Measurements from ENCODE around the gene SCAND1. TPM values are rescaled to one million over a fixed set of nuclear protein-coding genes. Genes with fewer than 3 reads are reported as not detected.

The SCAND1 gene
- total and polyA plus RNA-seq, 7 donors, result 61.2 to 191 (median 83.1) TPM

DNA sequence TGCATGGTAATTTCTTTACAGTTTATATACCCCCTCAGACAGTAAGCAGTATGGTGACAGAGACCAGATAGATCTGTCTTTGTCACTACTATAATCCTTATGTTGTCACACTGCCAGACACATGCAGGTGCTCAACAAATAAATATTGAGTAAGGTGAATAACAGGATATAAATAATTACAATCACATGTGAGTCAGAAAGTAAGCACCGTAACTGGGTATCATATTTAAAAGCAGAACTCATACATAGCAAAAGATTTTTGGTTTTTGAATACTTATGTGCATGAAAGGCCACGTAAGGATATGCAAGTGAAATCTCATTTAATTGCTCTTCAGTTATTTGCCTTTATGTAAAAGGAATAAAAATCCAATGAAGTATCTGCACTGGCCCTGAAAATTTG, 31.5 kb upstream of the SCAND1 start:
- H3K9me3 ChIP-seq, result no peaks in the 10 kb centered on the region
- no peak for DNase-seq
- intact Hi-C loops (cut with DNase I), result no loop called here
- no peaks in the 10 kb centered on the region for H3K27me3 ChIP-seq
- H3K36me3 ChIP-seq, result no peaks in the 10 kb centered on the region
- no peaks in the 10 kb centered on the region for H3K4me1 ChIP-seq
- 36 to 70% methylated on average over 2 of the region's 2 CpGs for WGBS, 2 donors
- no peak overlapping the region for H3K27ac ChIP-seq
- H3K4me3 ChIP-seq, result no peak overlapping the region
- TF ChIP-seq POLR2AphosphoS5 (IDR thresholded peaks at IDR 0.05) (no peak), POLR2A (IDR thresholded peaks at IDR 0.05) (no peak), EP300 (IDR thresholded peaks at IDR 0.05) (no peak)
- TF ChIP-seq, protein P1, sequence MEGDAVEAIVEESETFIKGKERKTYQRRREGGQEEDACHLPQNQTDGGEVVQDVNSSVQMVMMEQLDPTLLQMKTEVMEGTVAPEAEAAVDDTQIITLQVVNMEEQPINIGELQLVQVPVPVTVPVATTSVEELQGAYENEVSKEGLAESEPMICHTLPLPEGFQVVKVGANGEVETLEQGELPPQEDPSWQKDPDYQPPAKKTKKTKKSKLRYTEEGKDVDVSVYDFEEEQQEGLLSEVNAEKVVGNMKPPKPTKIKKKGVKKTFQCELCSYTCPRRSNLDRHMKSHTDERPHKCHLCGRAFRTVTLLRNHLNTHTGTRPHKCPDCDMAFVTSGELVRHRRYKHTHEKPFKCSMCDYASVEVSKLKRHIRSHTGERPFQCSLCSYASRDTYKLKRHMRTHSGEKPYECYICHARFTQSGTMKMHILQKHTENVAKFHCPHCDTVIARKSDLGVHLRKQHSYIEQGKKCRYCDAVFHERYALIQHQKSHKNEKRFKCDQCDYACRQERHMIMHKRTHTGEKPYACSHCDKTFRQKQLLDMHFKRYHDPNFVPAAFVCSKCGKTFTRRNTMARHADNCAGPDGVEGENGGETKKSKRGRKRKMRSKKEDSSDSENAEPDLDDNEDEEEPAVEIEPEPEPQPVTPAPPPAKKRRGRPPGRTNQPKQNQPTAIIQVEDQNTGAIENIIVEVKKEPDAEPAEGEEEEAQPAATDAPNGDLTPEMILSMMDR (IDR thresholded peaks at IDR 0.05), result no peak

DNA sequence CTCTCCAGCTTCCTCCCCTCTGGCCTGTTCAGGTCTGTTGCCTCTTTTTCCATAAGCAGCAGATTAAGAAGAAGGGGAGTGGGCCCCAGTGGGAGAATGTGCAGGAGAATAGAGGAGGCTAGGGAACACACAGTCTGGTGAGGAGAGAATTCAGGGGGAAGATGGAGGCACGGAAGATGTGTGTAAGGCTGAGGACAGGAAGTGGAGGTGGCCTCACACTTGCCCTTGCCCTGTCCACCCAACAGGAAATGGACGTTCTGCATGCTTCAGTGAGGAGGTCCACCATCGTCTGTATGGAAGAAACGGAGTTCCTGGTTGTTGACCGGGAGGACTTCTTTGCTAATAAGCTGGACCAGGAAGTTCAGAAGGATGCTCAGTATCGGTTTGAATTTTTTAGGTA, 30.1 kb upstream of the SCAND1 start:
- no peak for DNase-seq
- no peaks in the 10 kb centered on the region for H3K4me1 ChIP-seq
- H3K27me3 ChIP-seq, result no peaks in the 10 kb centered on the region
- TF ChIP-seq POLR2A (IDR thresholded peaks at IDR 0.05), result no peak
- no peak for TF ChIP-seq EP300 (IDR thresholded peaks at IDR 0.05)
- no peak for TF ChIP-seq POLR2AphosphoS5 (IDR thresholded peaks at IDR 0.05)
- TF ChIP-seq, protein P1 (IDR thresholded peaks at IDR 0.05), result no peak
- H3K9me3 ChIP-seq, result no peaks in the 10 kb centered on the region
- H3K4me3 ChIP-seq, result no peak overlapping the region
- H3K27ac ChIP-seq, result no peak overlapping the region
- 77 to 88% methylated on average over 6 of the region's 6 CpGs for WGBS, 2 donors
- intact Hi-C loops (cut with DNase I), result no loop called here
- H3K36me3 ChIP-seq, result no peaks in the 10 kb centered on the region

DNA sequence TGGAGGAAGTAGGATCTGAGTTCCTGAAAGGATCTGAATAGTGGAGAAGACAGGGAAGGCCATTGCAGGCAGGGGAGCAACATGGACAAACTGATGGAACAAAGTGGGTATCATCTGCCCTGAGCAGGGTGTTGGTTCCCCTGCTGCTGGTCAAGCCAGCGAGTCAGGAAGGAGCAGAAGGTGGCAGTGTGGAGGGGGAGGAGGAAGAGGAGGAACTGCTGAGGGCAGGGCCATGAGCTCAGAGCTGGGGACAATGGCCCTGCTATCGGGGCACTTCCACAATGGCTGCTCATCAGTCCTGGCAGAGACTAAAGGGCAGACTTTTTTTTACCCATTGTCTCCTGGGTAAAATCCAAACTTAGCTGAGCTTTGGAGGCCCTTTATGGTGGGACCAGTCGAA, 27.7 kb upstream of the SCAND1 start:
- TF ChIP-seq, protein P1 (IDR thresholded peaks at IDR 0.05), result no peak
- no peak for TF ChIP-seq EP300 (IDR thresholded peaks at IDR 0.05)
- no peak for TF ChIP-seq POLR2AphosphoS5 (IDR thresholded peaks at IDR 0.05)
- TF ChIP-seq POLR2A (IDR thresholded peaks at IDR 0.05), result no peak
- Histone ChIP-seq H3K4me1 (no peaks in the 10 kb centered on the region), H3K27ac (no peak overlapping the region), H3K27me3 (no peaks in the 10 kb centered on the region), H3K4me3 (no peak overlapping the region), H3K9me3 (no peaks in the 10 kb centered on the region), H3K36me3 (no peaks in the 10 kb centered on the region)
- no peak for DNase-seq
- WGBS, 2 donors, result 67 to 75% methylated on average over 3 of the region's 3 CpGs
- intact Hi-C loops (cut with DNase I), result no loop called here

DNA sequence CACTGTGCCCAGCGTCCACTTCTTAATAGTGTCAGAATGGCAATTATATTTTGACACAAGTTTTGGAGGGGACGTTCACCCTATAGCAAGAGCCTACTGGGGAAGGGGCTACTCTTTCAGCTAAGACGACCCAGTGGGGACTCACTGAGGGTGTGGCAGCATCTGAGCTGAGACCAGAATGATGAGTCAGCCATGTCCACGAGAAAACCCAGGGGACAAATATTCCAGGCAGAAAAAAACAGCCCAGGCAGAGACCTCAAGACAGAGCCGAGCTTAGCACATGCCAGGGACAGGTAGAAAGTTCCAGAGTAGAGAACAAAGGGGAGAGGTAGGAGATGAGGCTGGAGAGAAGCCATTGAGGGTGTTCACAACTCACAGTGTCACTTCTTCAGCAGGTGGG, 25.2 kb upstream of the SCAND1 start:
- TF ChIP-seq, protein P1 (IDR thresholded peaks at IDR 0.05), result no peak
- no peak for TF ChIP-seq POLR2A (IDR thresholded peaks at IDR 0.05)
- no peak for TF ChIP-seq POLR2AphosphoS5 (IDR thresholded peaks at IDR 0.05)
- TF ChIP-seq EP300 (IDR thresholded peaks at IDR 0.05), result no peak
- WGBS, 2 donors, result 67 to 73% methylated on average over 5 of the region's 5 CpGs
- no peak for DNase-seq

DNA sequence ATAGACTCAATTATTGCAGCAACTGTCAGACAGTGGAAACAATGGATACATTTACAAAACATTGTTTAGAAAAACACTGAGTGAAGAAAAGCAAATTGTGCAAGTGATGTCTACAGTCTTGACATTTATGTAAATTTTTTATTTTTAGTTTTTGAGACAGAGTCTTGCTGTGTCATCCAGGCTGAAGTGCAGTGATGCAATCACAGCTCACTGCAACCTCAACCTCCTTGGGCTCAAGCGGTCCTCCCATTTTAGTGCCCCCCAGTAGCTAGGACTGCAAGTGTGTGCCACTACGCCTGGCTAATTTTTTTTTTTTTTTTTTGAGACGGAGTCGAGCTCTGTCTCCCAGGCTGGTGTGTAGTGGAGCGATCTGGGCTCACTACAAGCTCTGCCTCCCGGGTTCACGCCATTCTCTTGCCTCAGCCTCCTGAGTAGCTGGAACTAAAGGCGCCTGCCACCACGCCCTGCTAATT, 23.8 kb upstream of the SCAND1 start:
- Histone ChIP-seq H3K9me3 (no peaks in the 10 kb centered on the region), H3K27me3 (no peaks in the 10 kb centered on the region), H3K27ac (no peak overlapping the region), H3K36me3 (no peaks in the 10 kb centered on the region), H3K4me3 (no peak overlapping the region), H3K4me1 (peaks cover 0 to under 1% (median 0%) of the 10 kb centered on the region in 4 donors)
- 86% methylated on average over 9 of the region's 9 CpGs for WGBS, 2 donors
- intact Hi-C loops (cut with DNase I), result no loop called here
- TF ChIP-seq, protein P1 (IDR thresholded peaks at IDR 0.05), result no peak
- TF ChIP-seq POLR2A (IDR thresholded peaks at IDR 0.05) (no peak), POLR2AphosphoS5 (IDR thresholded peaks at IDR 0.05) (no peak), EP300 (IDR thresholded peaks at IDR 0.05) (no peak)
- no peak for DNase-seq

More for the DNA sequence above, 25.2 kb upstream of the SCAND1 start:
- intact Hi-C loops (cut with DNase I), result no loop called here
- Histone ChIP-seq H3K9me3 (no peaks in the 10 kb centered on the region), H3K36me3 (no peaks in the 10 kb centered on the region), H3K27me3 (no peaks in the 10 kb centered on the region), H3K4me3 (no peak overlapping the region), H3K4me1 (no peaks in the 10 kb centered on the region), H3K27ac (no peak overlapping the region)

Measured in sigmoid colon (tissue), 7 donors.